ENCODE data around the gene SPOCK3.
"Not testable (repeated sequence)": the region's sequence is repeated elsewhere in the genome, so short reads cannot be mapped to it uniquely, and the experiment has no call there.

Gene SPOCK3

GRCh38 chr4:167035390-167035789 lies 198.9 kb downstream of the SPOCK3 start:
- DNase-seq (ENCODE audit: low read depth in 2 of 2, low spot score in 1 of 2), result no peak

GRCh38 chr4:167034983-167035382 lies 199.3 kb downstream of the SPOCK3 start:
- no peak for DNase-seq (ENCODE audit: low read depth in 2 of 2, low spot score in 1 of 2)

GRCh38 chr4:167032871-167033270 lies 201.4 kb downstream of the SPOCK3 start:
- DNase-seq (ENCODE audit: low read depth in 2 of 2, low spot score in 1 of 2), result no peak

- DNase-seq (ENCODE audit: low read depth in 2 of 2, low spot score in 1 of 2), result no peak
Observed at GRCh38 chr4:167031534-167032156, 202.6 kb downstream of the SPOCK3 start.

DNA sequence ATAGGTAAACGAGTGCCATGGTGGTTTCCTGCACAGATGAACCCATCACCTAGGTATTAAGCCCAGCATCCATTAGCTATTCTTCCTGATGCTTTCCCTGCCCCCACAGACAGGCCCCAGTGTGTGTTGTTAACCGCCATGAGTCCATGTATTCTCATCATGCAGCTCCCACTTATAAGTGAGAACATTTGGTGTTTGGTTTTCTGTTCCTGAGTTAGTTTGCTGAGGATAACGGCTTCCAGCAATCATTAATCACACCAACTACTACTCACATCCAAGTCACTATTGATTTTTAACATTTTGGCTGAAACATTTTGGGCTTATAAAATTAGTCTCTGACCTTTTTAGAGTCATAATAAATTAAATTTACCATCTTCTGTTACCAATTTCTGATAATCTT lies 205.3 kb downstream of the SPOCK3 start:
- DNase-seq (ENCODE audit: low read depth in 2 of 2, low spot score in 1 of 2), result no peak

- DNase-seq (ENCODE audit: low read depth in 2 of 2, low spot score in 1 of 2), result no peak
Observed at GRCh38 chr4:167025670-167026069, 208.6 kb downstream of the SPOCK3 start.

DNA sequence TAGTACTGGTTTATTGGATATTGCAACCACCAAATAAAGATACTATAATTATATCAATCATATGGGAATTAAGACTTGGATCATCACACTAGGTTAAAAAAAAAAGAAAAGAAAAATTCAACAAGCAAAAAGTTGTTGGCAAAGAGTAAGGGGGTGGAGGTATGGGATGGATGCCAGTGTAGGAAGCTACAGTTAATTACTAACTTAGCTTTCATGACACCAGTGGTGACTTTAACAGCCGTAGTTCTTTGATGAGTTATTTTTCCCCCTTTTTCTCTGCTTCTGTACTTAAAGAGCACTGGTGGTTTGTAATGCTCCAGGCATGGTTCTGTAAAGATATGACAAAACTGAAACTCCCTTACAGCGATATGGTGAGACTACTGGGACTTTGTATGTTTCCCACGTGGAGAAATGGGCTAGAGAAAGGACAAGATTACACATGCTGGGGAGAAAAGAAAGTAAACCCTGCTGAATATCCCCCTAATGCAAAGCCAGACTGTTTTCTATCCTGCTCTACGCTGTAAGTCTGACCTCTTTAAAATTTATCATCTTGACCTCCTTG lies 210.8 kb downstream of the SPOCK3 start:
- DNase-seq (ENCODE audit: low read depth in 2 of 2, low spot score in 1 of 2), result no peak

DNA sequence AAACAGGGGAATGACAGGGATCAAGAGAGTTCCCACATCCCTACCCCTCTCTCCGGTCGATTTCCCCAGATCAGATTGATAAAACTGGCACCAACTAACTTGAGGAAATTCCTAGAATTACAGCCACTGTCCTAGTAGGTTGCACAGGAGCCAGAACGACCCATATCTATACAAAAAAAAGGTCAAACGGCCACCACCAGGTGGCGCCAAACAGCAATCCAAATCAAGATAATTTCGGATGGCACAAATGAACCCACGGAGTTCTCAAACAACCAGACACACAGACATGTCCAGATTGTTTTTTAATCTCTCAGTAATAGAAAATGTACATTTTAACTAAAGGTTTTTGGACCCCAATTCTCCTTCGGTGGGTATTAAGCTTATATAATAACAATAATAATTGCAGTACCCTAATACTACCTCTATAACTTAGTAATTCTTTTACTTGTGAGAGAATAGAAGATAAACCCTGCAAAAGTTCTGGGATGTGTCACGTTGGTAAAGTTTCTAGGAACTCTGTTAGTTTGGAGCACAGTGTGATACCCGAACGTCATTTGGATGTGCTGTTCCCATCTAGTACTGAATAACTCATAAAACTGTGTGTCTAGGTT lies 212.6 kb downstream of the SPOCK3 start:
- DNase-seq (ENCODE audit: low read depth in 2 of 2, low spot score in 1 of 2), result peak in 1 of 2 donors; percentile 8

- no peak for DNase-seq (ENCODE audit: low read depth in 2 of 2, low spot score in 1 of 2)
Observed at GRCh38 chr4:167020410-167020809, 213.9 kb downstream of the SPOCK3 start.

GRCh38 chr4:167014944-167015343 lies 219.3 kb downstream of the SPOCK3 start:
- DNase-seq (ENCODE audit: low read depth in 2 of 2, low spot score in 1 of 2), result no peak

DNA sequence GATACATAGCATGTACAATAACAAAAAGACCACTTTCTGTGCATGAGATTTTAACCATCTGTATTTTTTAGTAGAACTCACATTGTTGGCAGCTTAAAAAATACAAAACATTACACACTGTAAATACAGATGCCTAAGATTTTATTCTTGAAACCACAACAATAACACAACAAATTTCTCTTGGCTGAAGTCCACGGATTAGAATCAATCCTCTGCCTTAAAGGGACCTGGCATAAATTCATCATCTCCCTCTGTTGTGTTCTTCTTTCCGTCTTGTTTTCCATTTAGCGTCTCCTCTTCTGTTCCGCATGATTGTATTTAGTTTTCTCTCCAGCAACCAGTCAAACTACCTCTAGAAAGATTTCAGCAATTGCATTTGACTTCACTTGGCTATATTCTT lies 231.0 kb downstream of the SPOCK3 start:
- no peak for DNase-seq (ENCODE audit: low read depth in 2 of 2, low spot score in 1 of 2)

- DNase-seq (ENCODE audit: low read depth in 2 of 2, low spot score in 1 of 2), result no peak
Observed at GRCh38 chr4:167000141-167000852, 234.0 kb downstream of the SPOCK3 start.

GRCh38 chr4:166996216-166996615 lies 238.1 kb downstream of the SPOCK3 start:
- DNase-seq (ENCODE audit: low read depth in 2 of 2, low spot score in 1 of 2), result no peak

DNA sequence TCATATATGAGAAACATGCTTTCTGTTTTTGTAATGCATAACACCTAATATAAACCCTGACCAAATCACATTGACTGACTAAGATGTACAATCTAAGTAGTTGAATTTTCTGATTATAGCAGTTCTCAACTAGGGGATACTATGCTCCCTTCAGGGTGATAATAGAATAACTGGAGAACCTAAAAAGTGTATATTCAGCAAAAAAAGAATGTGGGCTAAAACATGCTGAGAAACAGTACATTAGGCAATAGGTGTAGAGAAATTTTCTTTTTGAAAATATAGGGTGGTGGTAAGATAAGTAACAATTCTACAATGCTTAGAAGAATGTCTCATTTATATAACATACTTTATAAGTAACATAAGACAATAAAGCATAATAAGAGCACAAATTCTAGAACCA lies 239.6 kb downstream of the SPOCK3 start:
- no peak for DNase-seq (ENCODE audit: low read depth in 2 of 2, low spot score in 1 of 2)

DNA sequence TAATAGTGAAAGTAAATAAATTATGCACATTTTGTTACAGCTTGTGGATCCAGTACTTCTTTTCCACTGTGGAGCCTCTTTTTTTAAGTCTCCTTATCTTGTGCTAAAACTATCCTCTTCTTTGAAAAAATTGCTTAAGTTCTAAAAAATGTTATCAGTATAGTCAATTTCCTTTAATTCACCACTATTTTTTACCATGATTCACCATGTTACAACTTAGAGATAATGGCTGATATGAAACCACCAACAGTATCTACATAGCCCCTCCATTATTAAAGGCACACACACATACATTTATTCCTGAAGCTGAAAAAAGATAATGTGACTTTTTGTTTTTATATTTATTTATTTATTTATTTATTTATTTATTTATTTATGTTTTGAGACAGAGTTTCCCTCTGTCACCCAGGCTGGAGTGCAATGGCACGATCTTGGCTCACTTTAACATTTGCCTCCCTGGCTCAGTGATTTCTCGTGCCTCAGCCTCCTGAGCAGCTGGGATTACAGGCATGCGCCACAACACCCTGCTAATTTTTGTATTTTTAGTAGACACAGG lies 243.2 kb downstream of the SPOCK3 start:
- DNase-seq (ENCODE audit: low read depth in 2 of 2, low spot score in 1 of 2), result no peak

DNA sequence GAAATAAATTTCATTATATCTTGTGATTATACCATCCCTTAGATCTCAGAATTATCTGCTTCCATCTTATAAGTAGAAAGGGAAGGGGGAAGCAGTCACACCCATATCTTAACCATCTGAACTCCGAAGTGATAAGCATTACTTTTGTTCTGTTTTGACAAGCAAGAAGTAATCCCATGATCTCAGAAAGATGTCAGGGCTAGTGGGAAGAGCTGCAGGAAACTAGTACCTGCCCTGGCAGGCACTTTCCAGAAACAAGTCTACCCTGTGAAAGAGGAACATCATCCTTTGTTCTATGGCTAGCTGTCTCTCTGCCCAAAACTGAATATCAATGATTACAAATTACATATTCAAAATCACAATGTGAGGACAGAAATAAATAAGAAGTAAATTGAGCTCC lies 244.4 kb downstream of the SPOCK3 start:
- DNase-seq (ENCODE audit: low read depth in 2 of 2, low spot score in 1 of 2), result no peak

DNA sequence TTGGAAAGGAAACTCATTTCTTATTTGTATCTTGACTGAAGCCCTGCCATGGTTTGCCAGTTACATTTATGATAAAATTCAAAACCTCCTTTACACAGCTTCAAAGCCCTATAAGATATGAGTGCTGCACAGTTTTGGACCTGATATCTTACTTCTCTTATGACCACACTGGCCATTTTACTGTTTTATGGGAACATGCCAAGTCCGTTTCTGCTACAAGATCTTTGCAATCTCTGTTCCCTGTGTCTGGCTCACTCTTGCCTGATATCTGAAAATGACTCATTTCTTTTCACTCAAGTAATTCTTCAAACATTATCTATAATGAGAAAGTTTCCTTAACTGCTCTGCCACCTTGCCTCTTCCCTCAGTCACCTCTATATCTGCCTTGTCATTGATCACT lies 247.3 kb downstream of the SPOCK3 start:
- DNase-seq (ENCODE audit: low read depth in 2 of 2, low spot score in 1 of 2), result no peak

- no peak for DNase-seq (ENCODE audit: low read depth in 2 of 2, low spot score in 1 of 2)
Observed at GRCh38 chr4:166981847-166982246, 252.4 kb downstream of the SPOCK3 start.

DNA sequence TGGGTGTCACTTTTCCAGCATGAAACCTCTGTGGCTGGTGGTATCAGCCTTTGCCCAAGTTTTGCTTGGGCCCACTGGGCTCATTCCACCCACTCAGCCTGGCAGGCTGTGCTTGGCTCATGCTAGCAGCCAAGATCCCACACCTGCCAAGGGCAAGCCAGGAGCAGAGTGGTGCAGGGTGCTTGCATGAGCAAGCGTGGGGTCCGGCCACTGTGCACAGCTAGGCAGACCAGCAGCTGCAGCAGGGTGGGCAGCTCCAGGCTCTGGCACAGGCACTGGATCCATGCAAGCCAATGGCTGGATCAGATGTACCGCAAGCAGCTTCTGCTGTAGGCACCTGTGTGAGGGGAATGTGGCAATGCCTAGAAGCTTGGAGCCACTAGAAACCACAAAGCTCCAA lies 253.9 kb downstream of the SPOCK3 start:
- no peak for DNase-seq (ENCODE audit: low read depth in 2 of 2, low spot score in 1 of 2)

DNA sequence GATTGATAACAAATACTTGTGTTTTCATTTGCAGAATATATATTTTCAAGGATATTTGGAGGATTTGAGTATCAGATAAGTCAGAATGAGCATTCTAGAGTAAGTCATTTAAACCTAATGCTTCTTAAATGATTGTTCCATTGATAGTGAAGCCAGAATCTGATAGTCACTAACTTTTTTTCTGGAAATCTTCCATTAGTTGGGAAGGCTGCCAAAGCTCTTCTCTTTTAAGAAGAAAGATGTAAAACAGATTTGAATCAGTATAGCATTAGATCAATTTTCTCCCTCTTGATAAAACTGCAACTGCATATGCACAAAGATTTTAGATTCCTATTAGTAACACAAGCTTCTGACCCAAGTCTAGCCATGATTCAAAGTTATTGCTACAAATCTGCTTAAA lies 256.7 kb downstream of the SPOCK3 start:
- no peak for DNase-seq (ENCODE audit: low read depth in 2 of 2, low spot score in 1 of 2)

- no peak for DNase-seq (ENCODE audit: low read depth in 2 of 2, low spot score in 1 of 2)
Observed at GRCh38 chr4:166972071-166972470, 262.2 kb downstream of the SPOCK3 start.

DNA sequence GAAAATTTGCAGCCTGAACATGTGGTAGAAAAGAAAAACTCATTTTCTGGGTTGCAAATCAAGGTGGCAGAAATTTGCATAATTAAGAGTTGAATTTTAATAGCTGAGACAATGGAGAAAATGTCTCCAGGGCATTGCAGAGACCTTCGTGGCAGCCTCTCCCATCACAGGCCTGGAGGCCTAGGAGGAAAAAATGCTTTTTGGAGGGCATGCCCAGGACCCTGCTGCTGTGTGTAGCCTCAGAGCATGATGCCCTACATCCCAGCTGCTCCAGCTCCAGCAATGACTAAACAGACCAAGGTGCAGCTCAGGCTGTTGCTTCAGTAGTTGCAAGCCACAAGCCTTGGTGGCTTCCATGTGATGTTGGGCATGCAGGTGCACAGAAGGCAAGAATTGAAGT lies 266.1 kb downstream of the SPOCK3 start:
- DNase-seq (ENCODE audit: low read depth in 2 of 2, low spot score in 1 of 2), result not testable (repeated sequence)

All from stimulated activated CD8-positive, alpha-beta memory T cell treated with anti-CD3 and anti-CD28 coated beads, Interleukin-4, amount 100 ng/mL, for 1 hour (primary cell).